Measurements from ENCODE around the gene SINHCAF. TPM values are rescaled to one million over a fixed set of nuclear protein-coding genes. Genes with fewer than 3 reads are reported as not detected.

The SINHCAF gene
- total RNA-seq, 1 experiment from 2014 or later: 127 TPM

GRCh38 chr12:31272607-31273225 lies 53.2 kb downstream of the SINHCAF start:
- H3K4me1 Mint-ChIP-seq (ENCODE audit: low read depth, unreplicated experiment): no peaks in the 10 kb centered on the region
- BruUV-seq (replicated peaks): no TSS peak
- H3K4me3 Mint-ChIP-seq (ENCODE audit: low read depth, unreplicated experiment): no peak overlapping the region
- H3K27me3 Mint-ChIP-seq (ENCODE audit: unreplicated experiment): no peaks in the 10 kb centered on the region
- intact Hi-C loops (cut with micrococcal nuclease; ENCODE audit: unreplicated experiment): no loop called here
- no peak overlapping the region for H3K27ac Mint-ChIP-seq (ENCODE audit: unreplicated experiment)
- no peaks in the 10 kb centered on the region for H3K9me3 Mint-ChIP-seq (ENCODE audit: low read depth, unreplicated experiment)
- CTCF ChIA-PET: interaction anchor here (0.6 to 1.5 kb wide), 4 partner anchors 21 to 418 kb away, joined by 3 to 16 read pairs (median 7); partner anchors contain the start of gene SINHCAF
- DNase-seq: no peak
- TF ChIP-seq, protein P1, sequence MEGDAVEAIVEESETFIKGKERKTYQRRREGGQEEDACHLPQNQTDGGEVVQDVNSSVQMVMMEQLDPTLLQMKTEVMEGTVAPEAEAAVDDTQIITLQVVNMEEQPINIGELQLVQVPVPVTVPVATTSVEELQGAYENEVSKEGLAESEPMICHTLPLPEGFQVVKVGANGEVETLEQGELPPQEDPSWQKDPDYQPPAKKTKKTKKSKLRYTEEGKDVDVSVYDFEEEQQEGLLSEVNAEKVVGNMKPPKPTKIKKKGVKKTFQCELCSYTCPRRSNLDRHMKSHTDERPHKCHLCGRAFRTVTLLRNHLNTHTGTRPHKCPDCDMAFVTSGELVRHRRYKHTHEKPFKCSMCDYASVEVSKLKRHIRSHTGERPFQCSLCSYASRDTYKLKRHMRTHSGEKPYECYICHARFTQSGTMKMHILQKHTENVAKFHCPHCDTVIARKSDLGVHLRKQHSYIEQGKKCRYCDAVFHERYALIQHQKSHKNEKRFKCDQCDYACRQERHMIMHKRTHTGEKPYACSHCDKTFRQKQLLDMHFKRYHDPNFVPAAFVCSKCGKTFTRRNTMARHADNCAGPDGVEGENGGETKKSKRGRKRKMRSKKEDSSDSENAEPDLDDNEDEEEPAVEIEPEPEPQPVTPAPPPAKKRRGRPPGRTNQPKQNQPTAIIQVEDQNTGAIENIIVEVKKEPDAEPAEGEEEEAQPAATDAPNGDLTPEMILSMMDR (IDR thresholded peaks at IDR 0.05; ENCODE audit: unreplicated experiment): no peak
- H3K36me3 Mint-ChIP-seq (ENCODE audit: insufficient read depth, unreplicated experiment): peaks cover 8% of the 10 kb centered on the region

DNA sequence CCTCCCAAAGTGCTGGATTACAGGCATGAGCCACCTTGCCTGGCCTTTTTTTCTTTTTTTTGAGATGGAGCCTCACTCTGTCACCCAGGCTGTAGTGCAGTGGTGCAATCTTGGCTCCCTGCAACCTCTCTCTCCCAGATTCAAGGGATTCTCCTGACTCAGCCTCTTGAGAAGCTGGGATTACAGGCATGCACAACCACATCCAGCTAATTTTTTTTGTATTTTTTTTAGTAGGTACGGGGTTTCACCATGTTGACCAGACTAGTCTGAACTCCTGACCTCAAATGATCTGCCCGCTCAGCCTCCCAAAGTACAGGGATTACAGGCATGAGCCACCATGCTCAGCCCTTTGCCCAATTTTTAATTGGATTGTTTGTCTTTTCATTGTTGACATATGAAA lies 58.0 kb downstream of the SINHCAF start:
- BruUV-seq (replicated peaks): no TSS peak
- TF ChIP-seq, protein P1 (IDR thresholded peaks at IDR 0.05; ENCODE audit: unreplicated experiment): no peak
- H3K36me3 Mint-ChIP-seq (ENCODE audit: insufficient read depth, unreplicated experiment): no peaks in the 10 kb centered on the region
- intact Hi-C loops (cut with micrococcal nuclease; ENCODE audit: unreplicated experiment): no loop called here
- H3K27me3 Mint-ChIP-seq (ENCODE audit: unreplicated experiment): no peaks in the 10 kb centered on the region
- no peak overlapping the region for H3K27ac Mint-ChIP-seq (ENCODE audit: unreplicated experiment)
- no peaks in the 10 kb centered on the region for H3K9me3 Mint-ChIP-seq (ENCODE audit: low read depth, unreplicated experiment)
- CTCF ChIA-PET: no interaction called here
- no peak overlapping the region for H3K4me3 Mint-ChIP-seq (ENCODE audit: low read depth, unreplicated experiment)
- H3K4me1 Mint-ChIP-seq (ENCODE audit: low read depth, unreplicated experiment): no peaks in the 10 kb centered on the region
- DNase-seq: no peak

DNA sequence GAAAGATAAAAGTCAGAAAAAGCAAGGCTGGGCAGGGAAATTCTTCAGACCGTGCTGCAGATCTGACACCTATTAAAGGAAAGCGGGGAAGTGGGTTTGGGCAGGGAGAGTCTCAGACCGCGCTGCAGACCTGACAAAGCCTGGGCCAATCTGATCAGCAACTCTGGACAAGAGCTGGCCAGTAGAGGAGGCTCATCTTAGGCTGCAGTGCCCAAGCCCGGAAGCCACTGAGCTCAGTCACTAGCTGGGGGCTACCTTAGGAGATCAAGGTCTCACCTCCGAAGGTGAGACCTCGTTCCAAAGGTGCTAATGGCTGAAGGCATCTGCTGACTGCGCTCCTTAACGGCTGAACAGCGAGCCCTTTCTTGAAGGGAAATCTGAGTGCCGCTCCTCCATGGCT lies 60.2 kb downstream of the SINHCAF start:
- TF ChIP-seq, protein P1 (IDR thresholded peaks at IDR 0.05; ENCODE audit: unreplicated experiment): no peak
- DNase-seq: no peak
- Mint-ChIP-seq H3K36me3 (ENCODE audit: insufficient read depth, unreplicated experiment) (no peaks in the 10 kb centered on the region), H3K4me3 (ENCODE audit: low read depth, unreplicated experiment) (no peak overlapping the region), H3K27me3 (ENCODE audit: unreplicated experiment) (no peaks in the 10 kb centered on the region), H3K9me3 (ENCODE audit: low read depth, unreplicated experiment) (no peaks in the 10 kb centered on the region), H3K4me1 (ENCODE audit: low read depth, unreplicated experiment) (no peaks in the 10 kb centered on the region), H3K27ac (ENCODE audit: unreplicated experiment) (no peak overlapping the region)
- no TSS peak for BruUV-seq (replicated peaks)
- intact Hi-C loops (cut with micrococcal nuclease; ENCODE audit: unreplicated experiment): no loop called here
- CTCF ChIA-PET: no interaction called here

- no TSS peak for BruUV-seq (replicated peaks)
- TF ChIP-seq, protein P1 (IDR thresholded peaks at IDR 0.05; ENCODE audit: unreplicated experiment): no peak
- no peaks in the 10 kb centered on the region for H3K9me3 Mint-ChIP-seq (ENCODE audit: low read depth, unreplicated experiment)
- no peaks in the 10 kb centered on the region for H3K36me3 Mint-ChIP-seq (ENCODE audit: insufficient read depth, unreplicated experiment)
- H3K27ac Mint-ChIP-seq (ENCODE audit: unreplicated experiment): no peak overlapping the region
- H3K4me1 Mint-ChIP-seq (ENCODE audit: low read depth, unreplicated experiment): no peaks in the 10 kb centered on the region
- CTCF ChIA-PET: interaction anchor here (0.8 kb wide), 1 partner anchor 8 kb away, joined by 6 read pairs; no protein-coding TSS in a partner anchor
- DNase-seq: no peak
- intact Hi-C loops (cut with micrococcal nuclease; ENCODE audit: unreplicated experiment): no loop called here
- no peak overlapping the region for H3K4me3 Mint-ChIP-seq (ENCODE audit: low read depth, unreplicated experiment)
- no peaks in the 10 kb centered on the region for H3K27me3 Mint-ChIP-seq (ENCODE audit: unreplicated experiment)
Observed at GRCh38 chr12:31263661-31264060, 62.3 kb downstream of the SINHCAF start.
